HG02981 (cell line): ENCODE measurements around the gene TERT.
"Not testable (repeated sequence)": the region's sequence is repeated elsewhere in the genome, so short reads cannot be mapped to it uniquely, and the experiment has no call there.

Experiments
- ATAC-seq: cut with Tn5 transposase; IDR thresholded peaks from one replicate; pipeline ENCODE4 v1.9.1; 2021; ENCODE audit warnings: mild to moderate bottlenecking, moderate library complexity; ENCODE audit not compliant: unreplicated experiment

Gene TERT

DNA sequence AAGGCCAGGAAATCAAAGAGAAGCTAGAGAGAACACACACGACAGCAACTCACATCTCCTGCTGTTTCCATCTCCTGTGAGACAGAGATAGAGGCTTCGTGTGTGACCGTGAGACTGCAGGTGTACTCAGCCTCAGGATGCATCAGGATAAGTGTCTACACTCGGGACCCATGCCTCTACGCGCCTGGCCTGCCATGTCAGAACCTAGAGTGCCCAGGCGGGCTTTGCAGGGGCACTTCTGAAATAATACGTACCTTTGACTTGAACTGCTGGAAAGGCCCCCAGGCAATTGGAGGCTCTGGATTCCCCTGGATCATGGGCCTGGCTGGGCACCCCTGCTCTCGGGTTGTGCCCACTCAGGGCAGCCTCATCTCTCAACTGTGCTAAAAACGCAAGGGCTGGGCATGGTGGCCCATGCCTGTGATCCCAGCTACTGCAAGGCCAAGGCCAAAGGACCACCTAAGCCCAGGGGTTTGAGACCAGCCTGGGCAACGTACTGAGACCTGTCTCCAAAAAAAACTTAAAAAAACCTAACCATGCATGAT is 37.1 kb upstream of the TERT start:
- no peak for ATAC-seq

DNA sequence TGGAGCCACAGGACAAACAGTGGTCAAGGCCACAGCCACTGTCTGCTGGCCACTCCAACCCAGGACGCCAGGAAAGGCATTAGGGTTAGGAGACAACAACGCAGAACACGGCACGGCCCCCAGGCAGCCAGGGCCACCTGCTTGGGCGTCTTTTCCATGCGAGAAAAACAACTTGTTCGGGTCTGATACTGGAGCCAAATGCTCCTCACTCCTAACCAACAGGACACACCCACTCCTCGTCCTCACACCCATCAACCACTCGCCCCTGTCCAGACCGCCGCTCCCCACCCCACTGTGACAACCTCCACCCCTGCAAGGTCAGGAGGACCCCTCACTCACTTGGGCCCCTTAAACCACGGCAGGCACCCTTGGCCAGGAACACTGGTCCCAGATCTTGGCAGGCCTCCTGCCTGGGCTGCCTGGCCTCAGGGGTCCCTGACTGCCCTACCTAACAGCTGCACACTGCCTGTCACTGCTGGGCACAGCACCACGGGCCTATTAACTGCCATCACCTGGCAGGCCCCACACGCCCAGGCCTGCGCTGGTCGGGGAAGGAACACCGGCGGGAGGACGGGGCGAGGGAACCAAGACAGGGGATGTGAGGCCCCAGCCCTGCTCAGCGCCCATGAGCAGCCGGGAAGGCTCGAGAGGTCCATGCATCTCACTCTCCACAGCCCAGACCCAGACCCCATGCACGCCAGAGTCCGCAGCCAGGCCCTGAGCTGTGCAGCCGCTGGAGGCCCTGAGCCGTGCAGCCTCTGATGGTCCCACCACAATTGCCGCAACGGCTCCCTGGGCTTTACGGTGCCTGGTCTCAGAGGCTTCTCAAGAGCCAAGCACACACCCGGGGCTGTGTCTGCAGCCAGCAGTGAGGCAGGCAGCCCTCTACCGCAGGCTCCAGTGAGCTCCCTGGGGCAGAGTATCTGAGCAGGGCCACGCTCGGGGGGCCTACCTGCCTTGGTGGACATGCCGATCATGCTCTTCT is 36.3 kb upstream of the TERT start:
- no peak for ATAC-seq

DNA sequence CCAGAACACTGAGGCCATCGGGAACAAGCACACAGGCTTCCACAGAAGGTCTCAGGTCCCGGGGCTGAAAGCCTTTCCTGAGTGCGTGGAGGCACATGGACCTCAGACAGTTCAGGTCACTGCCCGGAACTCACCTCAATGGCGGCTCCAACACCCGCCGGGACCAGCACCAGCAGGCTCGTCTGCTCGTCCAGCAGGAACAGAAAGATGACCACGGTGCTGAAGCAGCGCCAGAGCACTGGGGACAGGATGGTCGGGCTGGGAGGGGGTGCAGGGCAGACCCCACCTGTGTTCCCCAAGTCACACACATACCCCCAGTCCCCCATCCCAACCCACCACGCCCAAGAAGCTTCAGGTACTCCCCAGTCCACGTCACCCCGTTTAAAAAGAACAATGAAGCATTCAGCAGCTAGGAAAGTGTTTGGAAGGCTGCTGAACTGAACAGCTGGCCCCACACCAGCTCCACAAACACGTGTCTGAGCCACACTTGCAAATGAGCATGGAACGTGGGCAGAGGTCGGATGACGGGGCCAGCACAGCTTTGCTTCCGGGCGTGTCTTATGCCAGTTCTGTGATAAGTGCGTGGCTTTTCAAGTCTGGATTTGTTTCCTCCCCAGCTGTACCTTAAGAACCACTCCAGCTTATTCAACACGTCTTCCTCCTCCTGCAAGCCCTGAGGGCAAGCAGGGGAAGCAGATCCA is 35.4 kb upstream of the TERT start:
- no peak for ATAC-seq

DNA sequence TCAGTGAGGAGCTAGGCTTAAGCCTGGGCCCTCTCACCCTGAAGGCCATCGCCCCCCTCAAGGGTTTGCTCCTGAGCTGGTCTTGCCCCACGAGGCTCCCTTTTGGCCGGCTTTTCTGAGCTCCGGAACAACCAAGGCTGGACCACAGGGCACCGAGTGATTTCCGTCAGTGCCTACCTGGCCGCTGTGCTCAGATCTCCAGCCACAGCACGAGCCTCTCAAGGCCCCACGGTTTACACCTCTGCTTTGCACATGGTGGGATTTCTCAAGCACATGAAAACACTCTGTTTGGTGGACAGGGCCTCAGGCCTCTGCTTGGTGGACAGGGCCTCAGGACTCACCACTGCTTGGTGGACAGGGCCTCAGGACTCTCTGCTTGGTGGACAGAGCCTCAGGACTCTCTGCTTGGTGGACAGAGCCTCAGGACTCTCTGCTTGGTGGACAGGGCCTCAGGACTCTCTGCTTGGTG is 34.3 kb upstream of the TERT start:
- no peak for ATAC-seq

DNA sequence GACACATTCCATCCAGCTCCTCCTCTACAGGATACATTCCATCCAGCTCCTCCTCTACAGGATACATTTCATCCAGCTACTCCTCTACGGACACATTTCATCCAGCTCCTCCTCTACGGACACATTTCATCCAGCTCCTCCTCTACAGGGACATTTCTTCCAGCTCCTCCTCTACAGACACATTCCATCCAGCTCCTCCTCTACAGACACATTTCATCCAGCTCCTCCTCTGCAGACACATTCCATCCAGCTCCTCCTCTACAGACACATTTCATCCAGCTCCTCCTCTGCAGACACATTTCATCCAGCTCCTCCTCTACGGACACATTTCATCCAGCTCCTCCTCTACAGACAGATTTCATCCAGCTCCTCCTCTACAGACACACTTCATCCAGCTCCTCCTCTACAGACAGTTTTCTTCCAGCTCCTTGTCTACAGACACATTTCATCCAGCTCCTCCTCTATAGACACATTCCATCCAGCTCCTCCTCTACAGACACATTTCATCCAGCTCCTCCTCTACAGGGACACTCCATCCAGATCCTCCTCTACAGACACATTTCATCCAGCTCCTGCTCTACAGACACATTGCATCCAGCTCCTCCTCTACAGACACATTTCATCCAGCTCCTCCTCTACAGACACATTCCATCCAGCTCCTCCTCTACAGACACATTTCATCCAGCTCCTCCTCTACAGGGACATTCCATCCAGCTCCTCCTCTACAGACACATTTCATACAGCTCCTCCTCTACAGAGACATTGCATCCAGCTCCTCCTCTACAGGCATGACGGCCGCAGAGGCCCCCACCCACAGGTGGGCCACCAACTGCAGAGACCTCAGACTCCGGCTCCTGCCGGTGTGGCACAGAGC is 33.6 kb upstream of the TERT start:
- not testable (repeated sequence) for ATAC-seq

DNA sequence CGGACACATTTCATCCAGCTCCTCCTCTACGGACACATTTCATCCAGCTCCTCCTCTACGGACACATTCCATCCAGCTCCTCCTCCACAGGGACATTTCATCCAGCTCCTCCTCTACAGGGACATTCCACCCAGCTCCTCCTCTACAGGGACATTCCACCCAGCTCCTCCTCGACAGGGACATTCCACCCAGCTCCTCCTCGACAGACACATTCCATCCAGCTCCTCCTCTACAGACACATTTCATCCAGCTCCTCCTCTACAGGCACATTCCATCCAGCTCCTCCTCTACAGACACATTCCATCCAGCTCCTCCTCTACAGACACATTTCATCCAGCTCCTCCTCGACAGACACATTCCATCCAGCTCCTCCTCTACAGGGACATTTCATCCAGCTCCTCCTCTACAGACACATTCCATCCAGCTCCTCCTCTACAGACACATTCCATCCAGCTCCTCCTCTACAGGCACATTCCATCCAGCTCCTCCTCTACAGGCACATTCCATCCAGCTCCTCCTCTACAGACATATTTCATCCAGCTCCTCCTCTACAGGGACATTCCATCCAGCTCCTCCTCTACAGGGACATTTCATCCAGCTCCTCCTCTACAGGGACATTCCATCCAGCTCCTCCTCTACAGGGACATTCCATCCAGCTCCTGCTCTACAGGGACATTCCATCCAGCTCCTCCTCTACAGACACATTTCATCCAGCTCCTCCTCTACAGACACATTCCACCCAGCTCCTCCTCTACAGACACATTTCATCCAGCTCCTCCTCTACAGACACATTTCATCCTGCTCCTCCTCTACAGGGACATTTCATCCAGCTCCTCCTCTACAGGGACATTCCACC is 32.3 kb upstream of the TERT start:
- not testable (repeated sequence) for ATAC-seq

DNA sequence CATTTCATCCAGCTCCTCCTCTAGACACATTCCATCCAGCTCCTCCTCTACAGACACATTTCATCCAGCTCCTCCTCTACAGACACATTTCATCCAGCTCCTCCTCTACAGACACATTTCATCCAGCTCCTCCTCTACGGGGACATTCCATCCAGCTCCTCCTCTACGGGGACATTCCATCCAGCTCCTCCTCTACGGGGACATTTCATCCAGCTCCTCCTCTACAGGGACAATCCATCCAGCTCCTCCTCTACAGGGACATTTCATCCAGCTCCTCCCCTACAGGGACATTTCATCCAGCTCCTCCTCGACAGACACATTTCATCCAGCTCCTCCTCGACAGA is 31.6 kb upstream of the TERT start:
- ATAC-seq: not testable (repeated sequence)

DNA sequence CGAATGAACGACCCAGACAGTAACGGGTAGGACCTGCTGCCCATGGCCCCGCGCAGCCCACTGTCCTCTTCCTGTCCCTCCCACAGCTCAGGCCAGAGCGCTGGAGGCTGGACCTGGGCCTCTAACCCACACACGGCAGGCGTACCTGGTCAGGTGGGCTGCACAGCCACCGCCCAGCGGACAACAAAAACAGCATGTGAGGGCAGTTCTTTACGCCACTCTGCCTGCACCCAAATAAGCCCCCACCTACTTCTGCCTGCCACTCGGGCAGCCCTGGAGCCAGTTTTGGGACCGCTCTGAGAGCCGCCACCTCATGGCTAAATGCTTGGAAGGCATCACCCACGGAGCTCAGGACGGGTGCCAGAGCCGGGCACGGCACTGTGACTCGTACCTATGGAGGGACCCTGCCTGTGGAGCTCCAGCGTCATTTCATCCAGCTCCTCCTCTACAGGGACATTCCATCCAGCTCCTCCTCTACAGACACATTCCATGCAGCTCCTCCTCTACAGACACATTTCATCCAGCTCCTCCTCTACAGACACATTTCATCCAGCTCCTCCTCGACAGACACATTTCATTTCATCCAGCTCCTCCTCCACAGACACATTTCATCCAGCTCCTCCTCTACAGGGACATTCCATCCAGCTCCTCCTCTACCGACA is 31.1 kb upstream of the TERT start:
- ATAC-seq: no peak

DNA sequence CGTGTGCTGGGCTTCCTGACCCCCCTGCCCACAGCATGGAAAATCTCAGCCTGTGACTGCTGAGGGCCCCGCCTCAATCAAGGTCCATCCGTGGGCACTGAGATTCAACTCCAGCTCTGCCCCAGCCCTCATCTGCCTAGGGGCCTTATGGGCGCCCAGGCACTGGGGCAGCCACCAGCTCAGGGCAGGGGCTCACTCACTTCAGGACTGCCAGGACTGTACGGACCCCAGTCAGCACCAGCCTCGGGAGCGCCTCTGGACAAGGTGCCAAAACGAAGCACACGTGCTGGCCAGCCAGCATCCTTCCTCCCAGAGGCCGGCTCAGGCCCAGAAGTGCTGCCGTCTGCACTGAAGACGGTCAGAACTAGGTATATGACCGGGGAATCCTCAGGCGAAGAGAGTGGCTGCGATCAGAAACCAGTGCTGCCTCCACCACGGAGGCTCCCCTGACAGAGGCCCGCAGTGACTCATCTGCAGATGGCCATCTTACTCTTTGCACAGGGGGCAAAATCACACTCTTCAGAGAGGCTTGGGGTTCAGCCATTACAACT is 30.4 kb upstream of the TERT start:
- no peak for ATAC-seq

DNA sequence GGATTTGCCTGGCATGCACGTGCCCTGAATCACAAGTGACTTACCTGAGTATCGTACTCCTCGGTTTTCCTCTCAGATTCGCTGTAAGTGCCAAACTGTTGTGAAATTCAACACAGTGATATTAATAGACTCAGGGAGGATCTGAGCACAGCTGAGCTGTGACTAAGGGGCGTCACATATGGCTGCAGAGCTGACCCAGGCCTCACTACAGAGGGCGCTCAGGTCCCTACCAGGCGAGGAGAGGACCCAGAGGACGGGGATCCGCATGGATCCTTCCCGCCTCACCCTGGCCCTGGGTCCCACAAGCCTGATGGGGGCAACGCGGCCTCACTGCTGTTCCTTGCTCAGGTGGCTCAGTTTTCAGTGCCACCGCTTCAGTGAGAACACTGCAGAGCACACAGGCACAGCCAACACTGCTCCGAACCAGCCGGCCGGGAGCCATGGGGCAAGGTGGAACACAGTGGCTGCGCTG is 29.9 kb upstream of the TERT start:
- no peak for ATAC-seq

DNA sequence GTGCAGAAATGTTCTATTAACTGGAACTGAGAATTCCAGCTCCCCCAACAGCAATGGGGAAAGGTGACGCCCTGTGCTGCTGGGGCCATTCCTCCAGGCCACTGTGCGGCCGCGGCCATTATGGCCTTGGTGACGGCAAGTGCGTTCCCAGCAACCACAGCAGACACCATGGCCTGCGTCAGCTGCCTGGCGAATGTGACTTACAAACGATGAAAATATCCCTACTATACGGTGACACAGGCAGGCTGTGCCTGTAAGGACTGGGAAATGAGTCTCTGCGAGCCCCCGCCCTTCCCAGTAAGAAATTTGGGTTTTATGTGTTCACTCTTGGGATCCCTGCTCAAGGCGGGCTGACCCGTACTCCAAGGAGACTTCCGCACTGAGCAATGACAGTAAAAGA is 29.4 kb upstream of the TERT start:
- ATAC-seq: no peak

DNA sequence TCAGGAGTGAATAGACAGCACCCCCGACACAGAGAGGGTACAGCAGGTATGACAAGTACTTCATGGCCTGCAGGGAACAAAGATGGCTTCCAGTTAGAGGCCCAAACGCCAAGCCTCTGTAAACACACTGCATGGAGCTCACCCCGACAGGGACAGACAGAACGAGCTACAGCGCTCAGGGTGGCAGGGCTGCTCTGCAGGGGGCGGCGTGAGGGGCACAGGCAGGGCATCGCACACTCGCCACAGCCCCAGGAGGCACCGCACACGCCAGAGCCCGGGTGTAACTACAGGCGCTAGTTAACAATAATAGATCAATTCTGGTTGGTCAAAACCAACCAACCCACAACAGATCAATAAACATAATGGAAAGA is 28.9 kb upstream of the TERT start:
- no peak for ATAC-seq

DNA sequence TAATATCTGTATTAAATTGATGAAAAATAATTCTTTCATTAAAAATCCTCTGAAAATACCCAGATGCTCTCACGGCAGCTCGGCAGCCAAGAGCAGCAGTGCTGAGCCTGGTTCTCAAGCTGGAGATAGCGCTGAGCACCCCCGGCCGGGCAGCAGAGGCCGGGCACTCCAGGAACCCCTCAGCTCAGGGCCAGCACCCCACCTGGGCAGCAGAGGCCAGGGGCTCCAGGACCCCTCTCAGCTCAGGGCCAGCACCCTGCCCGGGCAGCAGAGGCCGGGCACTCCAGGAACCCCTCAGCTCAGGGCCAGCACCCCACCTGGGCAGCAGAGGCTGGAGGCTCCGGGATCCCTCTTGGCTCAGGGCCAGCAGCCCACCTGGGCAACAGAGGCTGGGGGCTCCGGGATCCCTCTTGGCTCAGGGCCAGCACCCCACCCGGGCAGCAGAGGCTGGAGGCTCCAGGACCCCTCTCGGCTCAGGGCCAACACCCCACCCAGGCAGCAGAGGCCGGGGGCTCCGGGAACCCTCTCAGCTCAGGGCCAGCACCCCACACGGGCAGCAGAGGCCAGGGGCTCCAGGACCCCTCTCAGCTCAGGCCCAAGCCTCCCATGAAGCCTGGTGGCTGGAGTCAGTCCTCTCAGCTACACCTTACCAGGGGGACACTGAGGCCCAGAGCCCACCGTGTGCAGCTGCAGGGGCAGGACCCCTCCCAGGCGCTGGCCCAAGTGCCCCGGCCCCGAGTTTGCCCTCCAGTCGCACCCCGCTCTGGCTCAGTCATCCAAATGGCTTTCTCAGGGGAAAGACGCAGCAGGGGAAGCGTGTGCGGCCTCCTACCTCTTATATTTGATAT is 28.3 kb upstream of the TERT start:
- ATAC-seq: no peak

DNA sequence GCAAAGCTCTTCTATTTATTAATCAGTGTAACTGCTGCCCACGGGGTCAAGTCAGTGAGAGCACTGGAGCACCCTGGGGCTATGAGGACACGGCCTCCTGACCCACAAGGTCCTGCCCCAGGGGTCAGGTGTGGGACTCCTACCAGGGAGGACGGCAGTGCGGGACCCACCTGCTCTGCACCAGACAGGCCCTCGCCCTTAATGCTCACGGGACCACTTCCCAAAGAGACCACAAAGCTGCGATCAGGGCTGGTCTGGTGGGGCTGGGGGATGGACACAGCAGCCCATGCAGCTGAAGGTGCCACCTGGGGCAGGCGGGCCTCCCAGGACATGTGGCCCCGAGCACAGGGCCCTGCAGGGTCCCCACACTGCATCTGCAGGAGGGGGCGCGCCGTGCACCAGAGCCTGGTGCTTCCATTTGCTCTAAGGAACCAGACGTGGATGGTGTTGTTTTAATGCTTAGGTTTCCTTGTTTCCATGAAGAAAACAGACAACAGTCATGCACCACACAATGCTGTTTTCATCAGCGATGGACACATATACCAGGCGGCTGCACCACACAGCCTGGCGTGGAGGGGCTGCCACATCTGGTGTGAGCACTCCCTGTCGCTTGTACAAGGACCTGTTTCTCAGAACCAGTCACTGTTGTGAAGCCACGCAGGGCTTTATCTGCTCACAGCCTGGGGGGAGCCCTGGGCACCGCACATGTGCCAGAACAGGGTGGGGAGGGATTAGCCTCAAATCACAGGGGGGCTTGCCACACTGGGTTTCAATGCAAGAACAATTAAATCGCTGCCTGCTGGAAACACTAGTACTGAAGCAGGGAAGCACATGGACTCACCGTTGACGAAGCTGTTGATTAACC is 27.4 kb upstream of the TERT start:
- ATAC-seq: no peak

DNA sequence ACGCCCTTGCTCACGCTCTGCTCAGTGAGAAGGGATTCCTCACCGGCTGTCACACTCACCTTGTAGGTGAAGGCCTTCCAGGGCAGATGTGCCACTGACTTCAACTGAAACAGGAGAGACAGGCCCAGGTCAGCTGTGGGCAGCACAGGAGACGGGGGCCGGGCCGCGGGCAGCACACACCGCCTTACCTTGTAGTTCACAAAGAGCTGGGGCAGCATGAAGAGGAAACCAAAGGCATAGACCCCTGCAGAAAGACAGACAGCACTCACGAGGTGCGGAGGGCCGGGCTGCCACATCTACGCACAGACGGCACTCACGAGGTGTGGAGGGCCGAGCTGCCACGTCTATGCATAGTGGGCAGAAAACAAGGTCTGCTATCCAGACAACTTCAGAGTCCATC is 26.7 kb upstream of the TERT start:
- no peak for ATAC-seq

DNA sequence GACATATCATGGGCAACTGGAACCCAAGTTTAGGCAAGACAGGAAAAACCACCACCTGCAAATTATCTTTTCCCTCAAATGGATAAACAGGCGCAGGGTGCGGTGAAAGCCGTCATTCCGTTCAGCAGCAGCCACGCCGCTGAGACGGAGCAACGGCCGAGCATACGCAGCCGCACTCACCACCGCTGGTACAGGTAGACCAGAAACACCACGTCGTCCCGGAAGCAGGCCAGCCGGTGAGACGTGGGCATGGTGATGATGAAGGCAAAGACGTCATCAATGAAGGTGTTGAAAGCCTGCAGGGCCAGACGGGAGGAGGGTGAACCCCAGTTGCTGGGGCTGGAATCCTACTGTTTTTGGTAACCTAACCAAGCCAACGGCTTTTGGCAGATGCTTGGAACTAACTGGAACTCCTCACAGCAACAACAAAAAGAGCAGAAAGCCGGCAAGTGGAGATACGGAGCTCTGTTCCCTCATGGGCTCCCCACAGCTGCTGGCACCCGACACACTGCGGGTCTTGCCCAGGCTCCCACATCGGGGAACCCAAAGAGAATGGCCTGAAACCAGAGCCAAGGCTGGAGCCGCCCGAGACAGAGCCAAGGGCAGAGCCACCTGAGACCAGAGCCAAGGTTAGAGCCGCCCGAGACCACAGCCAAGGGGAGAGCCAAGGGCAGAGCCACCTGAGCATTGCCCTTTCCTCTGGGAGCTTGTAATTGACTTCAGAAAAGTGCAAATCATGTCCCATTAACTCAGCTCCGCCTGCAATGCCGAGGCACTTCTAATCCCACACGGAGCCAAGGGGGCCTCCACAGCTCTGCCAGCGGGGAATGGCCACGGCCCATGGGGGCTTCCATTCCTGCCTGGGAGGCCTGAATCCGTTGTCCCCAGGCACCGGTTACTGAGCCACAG is 25.8 kb upstream of the TERT start:
- ATAC-seq: no peak
